ENCODE measurements around the gene CPEB4. TPM values are rescaled to one million over a fixed set of nuclear protein-coding genes. Genes with fewer than 3 reads are reported as not detected.

The CPEB4 gene
- total and polyA plus RNA-seq, 10 of the 15 experiments (the other 5 are each of a cell fraction or from before 2014, with no cell fraction given), result 6.9 to 33.1 (median 20.4) TPM

DNA sequence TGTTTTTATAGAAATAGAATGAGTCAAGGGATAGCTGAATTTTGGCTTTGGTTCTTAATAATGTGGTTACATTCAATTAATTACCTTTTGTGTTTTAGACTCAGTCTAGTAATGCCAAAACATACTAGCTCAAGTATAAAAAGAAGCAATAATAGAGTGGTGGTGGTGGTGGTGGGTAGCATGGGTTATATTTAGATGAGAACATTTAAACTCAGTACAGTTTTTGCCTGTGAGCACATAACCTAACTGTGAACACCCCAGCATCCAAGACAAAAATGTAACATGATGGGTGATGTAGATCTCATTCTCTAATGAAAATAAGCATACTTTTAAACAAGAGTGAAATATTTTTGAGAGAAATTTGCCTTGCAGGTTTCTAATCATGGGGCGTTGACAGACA lies 14.2 kb downstream of the CPEB4 start:
- 96% methylated on average over 1 of the region's 1 CpG for WGBS (ENCODE audit: insufficient coverage, insufficient replicate concordance, low lambda C conversion rate, missing lambda C conversion rate)
- peak; percentile 30 for ATAC-seq
- CTCF ChIA-PET, result interaction anchor here (1.0 to 5.7 kb wide), 9 partner anchors 8 to 116 kb away, joined by 3 to 46 read pairs (median 7); partner anchors contain the start of gene CPEB4
- BruUV-seq (replicated peaks), result no TSS peak
- H2AFZ ChIP-seq (ENCODE audit: control insufficient read depth, low read depth, low read length), result no peak overlapping the region
- POLR2A ChIA-PET, result interaction anchor here (1.0 to 7.8 kb wide), 5 partner anchors 11 to 69 kb away, joined by 3 to 105 read pairs (median 15); partner anchors contain the start of gene CPEB4
- DNase-seq (ENCODE audit: low read depth, low spot score), result no peak
- H3K9ac ChIP-seq (ENCODE audit: control insufficient read depth, insufficient read depth, low read length), result no peak overlapping the region
- no peaks in the 10 kb centered on the region; the same call in 2 of the 3 replicates for H3K9me3 ChIP-seq (replicated peaks; ENCODE audit: control insufficient read depth, insufficient read depth, low read length)
- H3K27me3 ChIP-seq (replicated peaks in 1 of 2; ENCODE audit: control insufficient read depth in 2 of 2, insufficient read depth in 2 of 2, low read length in 1 of 2), result no peaks in the 10 kb centered on the region
- SMC1A ChIA-PET (ENCODE audit: uncharacterized antibody, unreplicated experiment), result interaction anchor here (1.0 to 17.4 kb wide), 13 partner anchors 11 to 285 kb away, joined by 3 to 361 read pairs (median 5); partner anchors contain the start of genes BOD1 and CPEB4
- H4K20me1 ChIP-seq (ENCODE audit: control insufficient read depth, insufficient read depth), result no peaks in the 10 kb centered on the region
- intact Hi-C loops (cut with micrococcal nuclease; ENCODE audit: unreplicated experiment) (no loop called here), in situ Hi-C loops (cut with MboI) (no loop called here)
- peaks cover 0 to 5% of the 10 kb centered on the region in 2 experiments; a peak in 1 of 4 replicates for H3K36me3 ChIP-seq (ENCODE audit: control insufficient read depth in 2 of 2, insufficient read depth in 2 of 2, low read length in 1 of 2)
- peaks cover 88% of the 10 kb centered on the region for H3K79me2 ChIP-seq (ENCODE audit: control insufficient read depth, insufficient read depth, low read length)
- FAIRE-seq, result no peak
- no peak for TF ChIP-seq PAX8 (IDR thresholded peaks at IDR 0.05)
- TF ChIP-seq CEBPZ (IDR thresholded peaks at IDR 0.05; ENCODE audit: low read depth, low read length), result no peak
- TF ChIP-seq SMARCA5 (IDR thresholded peaks at IDR 0.05), result no peak
- TF ChIP-seq NR2C1 (IDR thresholded peaks at IDR 0.05), result no peak
- TF ChIP-seq EED (IDR thresholded peaks at IDR 0.05; ENCODE audit: low read depth), result no peak
- TF ChIP-seq WRNIP1 (IDR thresholded peaks at IDR 0.05; ENCODE audit: borderline replicate concordance, low read depth, low read length), result no peak
- TF ChIP-seq NRF1 (conservative IDR thresholded peaks at IDR 0.05; ENCODE audit: low read depth, low read length), result no peak
- TF ChIP-seq SIN3A (IDR thresholded peaks at IDR 0.05; ENCODE audit: low read depth, low read length), result no peak
- TF ChIP-seq EGR1 (IDR thresholded peaks at IDR 0.05; ENCODE audit: borderline replicate concordance in 1 of 2, low read depth in 2 of 2, low read length in 2 of 2), result no peak
- TF ChIP-seq, protein P1, sequence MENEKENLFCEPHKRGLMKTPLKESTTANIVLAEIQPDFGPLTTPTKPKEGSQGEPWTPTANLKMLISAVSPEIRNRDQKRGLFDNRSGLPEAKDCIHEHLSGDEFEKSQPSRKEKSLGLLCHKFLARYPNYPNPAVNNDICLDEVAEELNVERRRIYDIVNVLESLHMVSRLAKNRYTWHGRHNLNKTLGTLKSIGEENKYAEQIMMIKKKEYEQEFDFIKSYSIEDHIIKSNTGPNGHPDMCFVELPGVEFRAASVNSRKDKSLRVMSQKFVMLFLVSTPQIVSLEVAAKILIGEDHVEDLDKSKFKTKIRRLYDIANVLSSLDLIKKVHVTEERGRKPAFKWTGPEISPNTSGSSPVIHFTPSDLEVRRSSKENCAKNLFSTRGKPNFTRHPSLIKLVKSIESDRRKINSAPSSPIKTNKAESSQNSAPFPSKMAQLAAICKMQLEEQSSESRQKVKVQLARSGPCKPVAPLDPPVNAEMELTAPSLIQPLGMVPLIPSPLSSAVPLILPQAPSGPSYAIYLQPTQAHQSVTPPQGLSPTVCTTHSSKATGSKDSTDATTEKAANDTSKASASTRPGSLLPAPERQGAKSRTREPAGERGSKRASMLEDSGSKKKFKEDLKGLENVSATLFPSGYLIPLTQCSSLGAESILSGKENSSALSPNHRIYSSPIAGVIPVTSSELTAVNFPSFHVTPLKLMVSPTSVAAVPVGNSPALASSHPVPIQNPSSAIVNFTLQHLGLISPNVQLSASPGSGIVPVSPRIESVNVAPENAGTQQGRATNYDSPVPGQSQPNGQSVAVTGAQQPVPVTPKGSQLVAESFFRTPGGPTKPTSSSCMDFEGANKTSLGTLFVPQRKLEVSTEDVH (IDR thresholded peaks at IDR 0.05; ENCODE audit: low read depth, partially characterized antibody), result no peak
- TF ChIP-seq CHD2 (IDR thresholded peaks at IDR 0.05; ENCODE audit: borderline replicate concordance, low read depth, low read length), result no peak
- TF ChIP-seq TAF1 (IDR thresholded peaks at IDR 0.05; ENCODE audit: borderline replicate concordance, low read depth, low read length), result no peak
- H3K27ac ChIP-seq (ENCODE audit: control insufficient read depth, insufficient read depth), result no peak overlapping the region; the same call in 1 of the 2 replicates
- peaks cover 24% of the 10 kb centered on the region for H3K4me1 ChIP-seq (ENCODE audit: control insufficient read depth, insufficient read depth, low read length)
- H3K4me2 ChIP-seq (ENCODE audit: control insufficient read depth, insufficient read depth), result peak overlapping the region; percentile 21; the same call in 1 of the 2 replicates
- H3K4me3 ChIP-seq, result 0 out of 2 replicates have a peak overlapping the region, but pooled peaks have one; percentile 0
- RAD21 ChIA-PET (ENCODE audit: unreplicated experiment), result interaction anchor here (1.2 to 6.0 kb wide), 6 partner anchors 9 to 116 kb away, joined by 3 to 104 read pairs (median 21); no protein-coding TSS in a partner anchor
